CD4-positive, alpha-beta T cell treated with Interleukin-6 at 100 ng/mL for 8 hours (primary cell): ENCODE measurements around the gene TUB.

Experiments
- DNase-seq: peaks from one replicate; pipeline ENCODE4 v3.0.0-alpha.2; 2020; ENCODE audit warnings: mixed read lengths, low spot score

The TUB gene

DNA sequence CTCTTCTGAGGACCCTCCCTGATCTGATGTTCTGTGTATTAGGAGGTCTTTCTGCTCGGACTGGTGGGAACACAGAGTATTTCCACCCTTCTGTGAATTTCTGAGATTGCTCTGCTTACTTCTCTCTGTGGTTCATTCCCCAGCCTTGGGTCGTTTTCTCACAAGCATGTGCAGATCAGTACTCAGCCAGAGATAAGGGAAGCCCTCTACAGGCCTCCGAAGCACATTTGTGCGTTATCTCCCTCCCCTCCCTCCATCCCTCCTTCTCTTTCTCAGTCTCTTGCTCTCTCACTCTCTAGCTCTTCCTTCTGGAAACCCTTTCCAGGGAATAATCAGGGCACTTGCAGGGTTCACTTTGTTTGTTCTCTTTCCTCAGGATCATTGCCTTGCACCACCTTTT is 35.2 kb upstream of the TUB start:
- DNase-seq, result no peak

GRCh38 chr11:8047382-8047781 is 33.6 kb upstream of the TUB start:
- no peak for DNase-seq

- DNase-seq, result no peak
Observed at GRCh38 chr11:8049084-8049483, 31.9 kb upstream of the TUB start.

GRCh38 chr11:8055091-8055835 is 25.7 kb upstream of the TUB start:
- no peak for DNase-seq

GRCh38 chr11:8055836-8056526 is 25.0 kb upstream of the TUB start:
- DNase-seq, result no peak

GRCh38 chr11:8056810-8057463 is 24.1 kb upstream of the TUB start:
- no peak for DNase-seq

GRCh38 chr11:8058216-8058615 is 22.8 kb upstream of the TUB start:
- no peak for DNase-seq

GRCh38 chr11:8059030-8059429 is 22.0 kb upstream of the TUB start:
- DNase-seq, result no peak

DNA sequence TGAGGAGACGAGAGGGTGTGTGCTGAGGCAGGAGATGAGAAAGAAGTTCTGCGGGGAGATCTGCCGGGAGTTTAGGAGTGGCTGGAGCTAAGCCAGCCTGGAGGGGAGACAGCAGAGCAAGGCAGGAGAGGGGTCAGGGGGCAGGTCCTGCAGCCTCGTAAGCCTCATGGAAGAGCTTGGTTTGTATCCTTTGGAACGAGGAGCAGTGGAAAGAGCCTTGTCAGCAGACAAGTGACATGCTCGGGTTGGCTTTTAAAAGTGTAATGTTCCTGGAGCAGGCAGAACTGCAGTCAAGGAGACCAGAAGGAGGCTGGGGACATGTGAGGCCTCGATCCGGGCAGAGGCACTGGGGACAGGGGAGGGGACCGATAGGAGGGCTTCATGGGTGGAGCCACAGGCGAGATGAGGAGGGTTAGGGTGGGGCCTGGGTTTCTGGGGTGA is 21.4 kb upstream of the TUB start:
- no peak for DNase-seq

GRCh38 chr11:8060146-8060719 is 20.8 kb upstream of the TUB start:
- no peak for DNase-seq

DNA sequence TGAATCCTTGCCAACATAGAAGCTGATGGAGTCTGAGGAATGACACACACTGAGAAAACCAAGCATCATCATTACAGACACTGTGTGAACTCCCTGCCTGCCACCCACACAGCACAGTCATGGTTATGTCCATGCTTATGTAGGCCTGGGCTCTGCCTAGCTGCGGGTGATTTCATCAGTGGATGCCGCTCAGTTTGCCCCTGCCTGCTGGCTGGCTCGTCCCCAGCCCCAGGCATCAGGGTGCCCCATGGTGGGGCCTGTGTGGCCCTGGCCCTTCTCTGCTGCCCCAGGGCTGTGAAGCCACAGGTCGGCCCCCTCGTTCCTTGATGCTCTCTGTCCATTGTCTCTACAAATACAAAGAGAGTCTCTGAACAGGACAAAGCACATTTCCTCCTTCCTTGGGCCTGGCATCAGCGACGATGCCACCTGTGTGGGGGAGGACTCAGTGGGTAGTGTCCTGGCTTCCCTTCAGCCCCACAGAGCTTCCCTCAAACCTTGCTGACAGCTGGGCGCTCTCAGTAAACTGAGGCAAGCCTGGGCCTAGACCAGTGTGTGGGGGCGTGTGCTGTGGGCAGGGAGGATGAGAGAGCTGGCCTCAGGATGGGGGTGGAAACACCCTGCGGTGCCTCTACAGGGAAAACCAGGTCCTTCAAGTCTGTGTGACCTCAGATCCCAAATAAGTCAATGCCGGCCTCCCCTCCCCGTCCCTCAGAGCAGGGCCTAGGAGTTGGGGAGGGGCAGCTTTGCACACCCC is 20.0 kb upstream of the TUB start:
- no peak for DNase-seq

- DNase-seq, result no peak
Observed at GRCh38 chr11:8061555-8062428, 19.2 kb upstream of the TUB start.

DNA sequence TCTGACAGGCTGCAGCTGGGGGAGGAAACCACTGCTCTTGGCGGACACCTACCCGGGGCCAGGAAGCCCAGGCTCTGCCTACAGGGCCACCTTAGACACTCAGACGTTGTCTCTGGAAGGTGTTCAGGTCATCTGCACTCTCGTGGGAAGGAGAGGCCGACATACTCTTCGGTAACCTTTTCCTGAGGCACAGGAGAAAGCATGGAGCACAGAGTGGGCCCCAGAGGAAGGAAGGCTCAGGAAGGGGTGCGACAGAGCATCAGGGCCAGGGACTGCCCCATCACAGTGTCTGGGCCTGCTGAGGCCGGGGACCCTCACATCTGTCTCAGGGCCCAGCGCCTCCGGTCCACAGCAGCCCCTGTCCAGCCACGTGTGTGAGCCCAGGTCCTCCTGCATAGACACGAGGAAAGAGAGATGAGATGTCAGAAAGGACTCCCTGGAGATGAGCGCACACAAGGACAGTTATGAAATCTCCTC is 18.2 kb upstream of the TUB start:
- no peak for DNase-seq

DNA sequence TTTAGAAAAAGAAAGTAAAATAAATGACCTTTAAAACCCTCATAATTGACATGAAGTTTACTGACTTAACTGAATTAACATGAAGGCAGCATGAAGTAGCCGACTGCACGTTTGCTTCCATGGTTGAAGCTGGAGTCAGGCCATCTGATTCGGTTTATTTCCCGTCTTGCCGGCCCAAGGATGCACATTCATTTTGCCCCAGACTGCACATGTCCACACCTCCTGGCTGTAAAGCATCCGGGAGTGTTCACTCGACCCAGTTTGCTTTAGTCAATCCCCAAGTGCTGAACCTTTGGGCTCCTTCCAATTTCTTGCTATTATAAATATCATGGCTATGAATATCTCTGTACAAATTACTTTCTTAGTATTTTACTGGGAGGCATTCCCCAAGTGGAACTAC is 17.7 kb upstream of the TUB start:
- DNase-seq, result no peak

GRCh38 chr11:8065031-8065430 is 16.0 kb upstream of the TUB start:
- no peak for DNase-seq

DNA sequence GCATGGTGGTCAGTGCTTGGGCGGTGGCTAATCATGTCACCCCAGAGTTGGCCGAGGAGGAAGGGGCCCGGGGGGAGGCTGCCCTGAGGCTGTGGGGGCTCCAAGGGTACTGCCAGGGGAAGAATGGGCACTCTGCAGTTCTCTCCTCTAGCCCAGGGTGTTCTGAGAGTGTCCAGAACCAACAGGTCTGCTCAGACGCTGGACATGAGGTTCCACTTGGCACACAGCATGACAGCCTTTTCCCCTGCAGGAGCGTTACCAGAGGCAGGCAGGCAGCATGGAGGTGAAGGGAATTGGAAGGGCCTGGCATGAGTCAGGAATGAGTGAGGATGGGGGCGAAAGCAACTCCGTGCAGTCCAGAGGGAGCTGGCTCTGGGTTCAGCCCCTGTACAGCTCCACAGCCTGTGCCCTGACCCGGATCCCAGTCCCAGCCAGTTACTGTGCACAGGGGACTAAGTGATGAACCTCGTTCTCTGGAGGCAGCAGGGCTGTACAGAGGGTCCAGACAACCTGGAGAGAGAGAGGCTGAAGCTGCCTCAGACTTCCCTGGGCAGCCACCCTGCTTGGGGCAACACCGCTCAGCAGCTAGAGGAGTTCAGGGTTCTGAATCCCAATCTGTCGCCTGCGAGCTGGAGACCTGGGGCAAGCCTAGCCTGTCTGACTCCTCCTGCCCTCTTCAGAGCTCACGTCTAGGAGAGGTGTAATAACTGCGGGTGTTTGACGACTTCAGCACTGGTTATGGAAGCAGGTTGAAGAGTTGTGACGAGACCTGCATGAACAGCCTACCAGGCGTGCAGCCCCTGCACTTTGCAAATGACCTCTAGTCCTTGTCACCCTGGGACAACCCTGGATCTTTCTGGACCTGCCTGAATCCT is 14.7 kb upstream of the TUB start:
- DNase-seq, result no peak

DNA sequence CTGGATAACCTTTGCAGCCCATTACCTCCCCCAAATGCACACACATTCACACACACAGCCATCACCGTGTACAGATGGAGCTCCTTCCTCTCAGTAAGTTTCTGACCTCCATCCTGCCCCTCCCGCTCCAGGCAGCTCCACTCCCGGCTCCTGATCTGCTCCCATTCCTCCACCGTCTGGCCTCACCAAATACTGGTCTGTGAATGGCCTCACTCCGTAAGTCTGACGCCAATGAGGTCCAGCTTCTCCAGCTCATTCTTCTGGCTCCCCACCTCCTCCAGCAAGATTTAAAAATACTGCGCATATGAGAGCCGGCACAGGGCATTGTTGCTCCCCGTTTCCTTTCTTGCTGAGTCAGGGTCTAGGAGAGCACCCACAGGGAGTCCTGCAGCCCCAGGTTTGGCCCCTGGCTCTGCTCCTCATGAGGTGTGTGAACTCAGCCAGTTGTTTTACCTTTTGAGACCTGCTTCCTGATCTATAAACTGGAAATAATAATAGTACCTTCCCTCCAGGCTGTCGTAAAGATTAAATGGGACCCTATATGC is 14.0 kb upstream of the TUB start:
- DNase-seq, result no peak

GRCh38 chr11:8067567-8067928 is 13.5 kb upstream of the TUB start:
- no peak for DNase-seq

DNA sequence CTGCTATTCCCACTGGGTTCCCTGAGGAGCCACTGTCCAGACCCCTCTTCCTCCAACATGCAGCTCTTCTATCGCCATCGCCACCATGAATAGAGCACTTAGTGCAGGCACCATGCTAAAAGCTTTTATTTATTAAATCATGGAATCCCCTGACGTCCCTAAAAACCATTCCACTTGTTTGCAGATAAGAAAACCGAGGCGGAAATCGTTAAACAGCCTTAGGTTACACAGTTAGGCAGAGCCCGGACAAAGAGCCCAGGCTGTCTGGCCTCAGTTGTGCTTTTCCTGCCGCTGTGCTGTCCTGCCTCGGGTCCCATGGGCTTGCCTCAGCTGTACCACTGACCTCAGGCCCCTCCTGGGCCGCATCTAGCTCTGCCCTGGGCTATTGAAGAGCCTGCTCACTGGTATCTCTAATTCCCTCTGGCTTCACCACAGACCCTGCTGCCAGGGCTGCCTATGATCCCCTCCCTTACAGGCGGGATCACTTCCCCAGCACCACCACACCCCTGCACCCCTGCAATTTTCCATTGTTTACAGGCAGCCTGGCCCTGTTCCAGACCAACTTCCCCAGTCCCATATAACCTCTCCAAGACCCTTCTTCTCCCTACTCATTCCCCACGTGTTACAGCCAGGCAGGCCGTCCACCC is 13.0 kb upstream of the TUB start:
- no peak for DNase-seq
